Epithelial cell of prostate (primary cell): ENCODE results near the gene RNF19B.
"Not testable (repeated sequence)": the region's sequence is repeated elsewhere in the genome, so short reads cannot be mapped to it uniquely, and the experiment has no call there.

Experiments
- DNase-seq: peaks from one replicate; pipeline ENCODE4 v3.0.0-alpha.2; 2011; ENCODE audit warnings: low read depth, low spot score
- H3K27ac ChIP-seq: fragments of 450-650 bp; 2 replicates; pipeline ENCODE4 v1.5.1; 2017; ENCODE audit warnings: mild to moderate bottlenecking

Gene RNF19B

DNA sequence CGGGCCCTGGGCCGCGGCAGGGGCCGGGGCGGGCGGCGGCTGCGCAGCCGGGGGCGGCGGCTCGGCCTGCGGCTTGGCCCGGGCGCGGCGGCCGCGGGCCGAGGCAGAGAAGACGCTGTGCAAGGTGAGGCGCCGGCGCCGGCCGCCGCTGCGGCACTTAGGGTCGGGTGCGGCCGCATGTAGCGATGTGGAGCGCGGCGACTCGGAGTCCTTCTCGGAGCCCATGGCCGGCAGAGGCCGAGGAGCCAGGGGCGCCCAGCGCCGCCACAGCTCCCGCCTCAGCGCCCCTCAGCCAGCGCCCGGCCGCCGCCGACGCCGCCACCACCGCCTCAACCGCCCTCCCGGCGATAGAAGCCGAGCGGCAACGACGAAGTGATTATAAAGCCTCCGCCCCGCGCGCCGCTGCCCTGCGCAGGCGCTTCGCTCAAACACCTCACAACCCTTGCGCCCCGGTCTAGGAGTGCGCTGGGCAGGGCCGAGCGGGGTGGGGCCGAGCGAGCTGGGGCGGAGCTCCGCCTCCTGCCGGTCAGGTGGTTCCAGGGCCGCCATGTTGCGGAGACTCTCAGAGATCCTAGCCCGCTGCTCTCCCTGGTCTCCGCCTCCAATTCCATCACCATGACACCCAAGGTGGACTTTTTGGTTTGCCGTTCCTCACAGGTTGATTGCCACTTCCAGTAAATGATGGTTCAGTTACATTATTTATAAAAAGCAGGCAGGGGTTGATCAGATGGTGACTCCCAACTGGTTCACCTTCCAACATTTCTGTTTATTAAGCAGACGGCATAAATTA is at the start of gene RNF19B:
RNF19B (minus strand) TSS at position 349 of the 790 bp plus-strand sequence; CDS start at position 225, 124 bp downstream.
- DNase-seq: peak; percentile 86
- peak within 1 kb of the TSS; percentile 76 for H3K27ac ChIP-seq

- no peak for DNase-seq
- H3K27ac ChIP-seq: no peak overlapping the region
These were observed 49.2 kb upstream of the RNF19B start for GRCh38 chr1:33013791-33014190.

DNA sequence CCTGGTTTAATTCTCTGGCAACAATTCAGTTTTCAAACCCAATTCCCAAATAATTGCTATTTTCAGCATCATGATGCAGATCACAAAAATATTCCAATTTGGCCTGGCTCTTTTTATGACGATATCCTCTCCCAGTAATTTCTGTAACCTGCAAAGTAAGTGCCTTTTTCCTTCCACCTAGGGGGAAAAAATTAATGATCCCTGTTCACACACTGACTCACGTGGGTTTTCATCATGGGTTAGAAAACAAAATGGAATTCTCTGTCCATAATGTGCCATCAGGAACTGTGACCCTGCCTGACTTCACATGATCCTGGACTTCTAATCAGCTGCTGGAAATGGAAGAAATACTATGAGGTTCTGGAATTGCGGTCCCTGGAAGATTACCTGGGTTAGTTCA is 47.6 kb upstream of the RNF19B start:
- no peak for DNase-seq
- H3K27ac ChIP-seq: no peak overlapping the region

GRCh38 chr1:33010932-33011731 is 46.5 kb upstream of the RNF19B start:
- DNase-seq: no peak
- H3K27ac ChIP-seq: no peak overlapping the region

- peak overlapping the region; percentile 64 for H3K27ac ChIP-seq
- DNase-seq: no peak
These were observed 45.0 kb upstream of the RNF19B start for GRCh38 chr1:33009561-33009960.

DNA sequence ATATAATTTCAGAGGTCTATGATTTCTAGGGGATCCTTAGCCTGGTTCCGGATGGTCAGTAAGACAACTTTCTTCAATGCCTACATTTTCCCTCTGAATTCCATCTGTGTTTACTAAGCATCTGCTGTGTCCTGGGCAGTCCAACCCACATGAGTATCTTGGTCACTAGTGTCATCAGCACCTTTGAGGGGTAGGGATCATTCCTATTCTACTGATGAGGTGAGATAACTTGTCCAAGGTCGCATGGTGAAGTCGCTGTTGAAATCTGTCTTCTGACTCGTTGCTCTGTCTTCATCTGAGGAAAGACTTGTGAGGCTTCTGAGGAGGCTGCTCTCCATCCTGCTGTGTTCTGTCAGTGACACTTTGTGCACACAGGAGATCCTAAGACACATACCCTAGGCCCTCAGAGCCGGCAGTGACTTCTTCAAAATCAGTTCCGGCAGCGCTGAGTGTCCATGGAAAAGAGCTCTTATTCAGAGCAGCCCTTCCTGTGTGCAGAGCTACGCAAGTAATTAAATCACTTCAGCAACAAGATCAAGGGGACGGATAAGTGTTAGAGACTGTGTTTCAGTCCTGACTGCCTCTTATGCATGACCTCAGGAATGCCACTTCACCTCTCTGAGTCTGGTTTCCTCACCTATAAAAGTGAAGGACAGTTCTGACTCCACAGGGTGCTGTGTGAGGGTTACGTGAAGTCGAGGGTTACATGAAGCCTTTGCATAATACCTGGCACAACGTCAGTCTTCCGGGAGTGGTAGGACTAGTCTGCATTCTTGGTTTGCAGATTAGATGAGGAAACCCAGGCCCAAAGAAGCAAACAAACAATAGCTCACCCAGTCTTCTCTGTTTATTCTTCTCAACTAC is 43.7 kb upstream of the RNF19B start:
- peak; percentile 87 for DNase-seq
- H3K27ac ChIP-seq: peak overlapping the region; percentile 64

DNA sequence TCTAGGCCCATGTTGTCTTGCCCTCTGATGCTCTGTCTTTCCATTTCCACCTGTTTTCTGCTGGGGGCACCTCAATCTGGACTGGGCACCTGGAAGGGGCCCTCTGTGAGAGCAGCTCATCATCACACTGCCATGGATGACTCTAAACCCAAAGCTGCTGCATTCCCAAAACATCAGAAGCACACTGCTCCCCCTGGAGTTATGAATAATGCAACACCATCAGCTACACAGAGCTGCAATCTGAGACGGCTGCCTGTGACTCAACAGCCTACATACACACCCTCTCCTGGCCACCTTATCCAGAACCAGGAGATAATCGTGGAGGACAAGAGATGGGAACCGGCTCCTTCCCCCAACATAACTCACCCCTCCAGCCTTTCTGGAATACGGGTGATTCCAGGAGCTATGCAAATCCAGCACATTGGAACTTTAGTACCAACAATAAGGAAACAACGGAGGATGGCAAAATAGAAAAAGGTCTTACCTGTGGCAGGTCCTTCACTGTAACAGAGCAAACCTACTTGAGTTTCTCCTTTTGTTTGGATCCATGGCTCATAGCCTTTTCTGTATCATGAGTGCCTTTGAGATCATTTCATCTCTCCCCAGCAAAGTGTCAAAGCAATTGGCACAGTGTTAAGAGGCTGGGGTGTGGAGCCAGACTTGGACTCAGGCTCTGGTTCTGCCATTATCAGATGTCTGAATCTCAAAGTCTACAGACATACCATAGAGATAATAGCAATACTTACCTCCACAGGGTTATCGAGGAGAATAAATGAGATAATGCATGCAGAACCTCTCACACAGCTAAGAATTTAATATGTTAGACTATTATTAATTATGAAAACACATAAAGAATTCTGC is 42.8 kb upstream of the RNF19B start:
- no peak for DNase-seq
- H3K27ac ChIP-seq: peak overlapping the region; percentile 64

DNA sequence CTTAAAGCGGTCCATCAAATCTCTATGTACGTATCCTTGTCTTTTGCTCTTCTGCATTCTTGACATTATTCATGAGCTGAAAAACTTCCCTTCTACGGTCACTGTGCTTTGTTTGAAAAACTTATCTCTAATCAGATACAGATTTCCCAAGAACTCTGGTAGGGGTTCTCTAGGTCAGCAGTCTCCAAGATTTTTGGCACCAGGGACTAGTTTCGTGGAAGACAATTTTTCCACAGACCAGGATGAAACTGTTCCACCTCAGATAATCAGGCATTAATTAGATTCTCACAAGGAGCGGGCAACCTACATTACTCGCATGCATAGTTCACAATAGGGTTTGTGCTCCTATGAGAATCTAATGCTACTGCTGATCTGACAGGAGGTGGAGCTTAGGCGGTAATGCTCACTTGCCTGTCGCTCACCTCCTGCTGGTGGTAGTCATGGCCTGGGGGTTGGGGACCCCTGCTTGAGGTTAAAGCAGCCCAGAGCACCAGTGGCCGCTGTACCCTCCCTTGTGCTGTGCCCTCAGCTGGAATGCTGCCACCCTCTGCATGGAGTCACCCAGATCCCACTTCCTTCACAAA is 41.3 kb upstream of the RNF19B start:
- H3K27ac ChIP-seq: peak overlapping the region; percentile 80
- DNase-seq: no peak

DNA sequence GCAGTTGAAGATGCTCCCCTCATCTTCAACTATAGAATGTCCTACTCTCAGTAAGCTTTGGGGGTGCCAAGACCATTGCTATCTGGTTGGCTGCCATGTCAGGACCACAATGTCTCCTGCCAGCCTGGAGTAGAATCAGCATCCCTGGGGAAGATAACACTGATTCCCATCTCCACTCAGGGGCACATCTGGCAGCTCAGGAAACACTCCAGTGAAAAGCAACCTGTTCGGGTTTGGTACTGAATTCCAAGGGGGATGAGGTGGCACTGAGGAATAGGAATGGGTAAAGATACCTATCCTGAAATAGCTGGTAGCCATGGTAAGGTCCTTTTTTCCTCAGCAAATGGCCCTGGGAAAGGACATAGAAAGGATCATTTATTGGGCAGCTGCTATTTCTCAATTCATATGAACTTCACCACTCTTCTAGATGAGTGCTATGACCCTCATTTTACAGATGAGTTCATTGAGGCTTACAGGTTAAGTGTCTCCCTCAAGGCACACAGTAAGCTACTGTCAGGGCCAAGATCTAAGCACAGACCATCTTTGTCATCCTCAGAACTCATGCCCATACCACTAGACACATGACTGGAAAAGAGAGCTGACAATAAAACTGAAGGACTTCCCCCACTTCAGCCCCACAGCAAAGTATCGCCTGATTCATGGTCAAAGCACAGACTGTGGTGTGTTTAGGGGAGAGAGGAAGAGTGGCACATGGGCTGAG is 40.7 kb upstream of the RNF19B start:
- no peak for DNase-seq

GRCh38 chr1:33004613-33005012 is 40.0 kb upstream of the RNF19B start:
- peak; percentile 95 for DNase-seq
- H3K27ac ChIP-seq: peak overlapping the region; percentile 80

More for the DNA sequence above, 40.7 kb upstream of the RNF19B start:
- peak overlapping the region; percentile 80 for H3K27ac ChIP-seq

- H3K27ac ChIP-seq: peak overlapping the region; percentile 80
- DNase-seq: no peak
These were observed 39.0 kb upstream of the RNF19B start for GRCh38 chr1:33003657-33004056.

DNA sequence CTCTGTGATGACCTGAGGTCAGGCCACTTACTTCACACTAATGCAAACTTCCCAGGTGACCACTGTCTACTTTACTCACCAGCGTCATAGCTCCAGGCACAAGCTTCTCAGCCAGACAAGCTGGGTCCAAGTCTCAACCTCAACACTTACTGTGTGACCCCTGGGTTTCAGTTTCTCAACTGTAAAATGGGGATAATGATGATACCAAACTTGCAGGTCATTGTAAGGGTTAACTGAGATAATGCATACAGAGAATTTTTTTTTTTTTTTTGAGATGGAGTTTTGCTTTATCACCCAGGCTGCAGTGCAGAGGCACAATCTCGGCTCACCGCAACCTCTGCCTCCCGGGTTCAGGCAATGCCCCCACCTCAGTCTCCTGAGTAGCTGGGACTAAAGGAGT is 37.4 kb upstream of the RNF19B start:
- no peak for DNase-seq
- no peak overlapping the region for H3K27ac ChIP-seq

DNA sequence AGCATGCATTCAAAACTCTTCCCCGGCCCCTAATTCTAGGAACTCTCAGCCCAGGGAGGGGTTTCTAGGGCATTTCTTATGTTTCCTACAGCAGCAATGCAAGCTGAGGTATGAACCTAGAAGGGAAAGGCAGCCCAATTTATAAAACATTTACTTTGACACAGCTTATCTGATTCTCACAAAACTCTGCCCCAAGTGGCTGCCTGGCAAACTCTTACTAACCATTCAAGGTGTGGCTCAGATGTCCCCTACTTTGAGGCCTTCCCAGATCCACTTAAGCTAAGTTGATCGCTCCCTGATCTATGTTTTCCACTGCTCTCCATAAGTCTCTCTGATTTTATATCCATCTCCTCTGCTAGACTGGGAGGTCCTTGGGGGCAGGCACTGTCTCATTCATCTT is 36.7 kb upstream of the RNF19B start:
- no peak overlapping the region for H3K27ac ChIP-seq
- no peak for DNase-seq

DNA sequence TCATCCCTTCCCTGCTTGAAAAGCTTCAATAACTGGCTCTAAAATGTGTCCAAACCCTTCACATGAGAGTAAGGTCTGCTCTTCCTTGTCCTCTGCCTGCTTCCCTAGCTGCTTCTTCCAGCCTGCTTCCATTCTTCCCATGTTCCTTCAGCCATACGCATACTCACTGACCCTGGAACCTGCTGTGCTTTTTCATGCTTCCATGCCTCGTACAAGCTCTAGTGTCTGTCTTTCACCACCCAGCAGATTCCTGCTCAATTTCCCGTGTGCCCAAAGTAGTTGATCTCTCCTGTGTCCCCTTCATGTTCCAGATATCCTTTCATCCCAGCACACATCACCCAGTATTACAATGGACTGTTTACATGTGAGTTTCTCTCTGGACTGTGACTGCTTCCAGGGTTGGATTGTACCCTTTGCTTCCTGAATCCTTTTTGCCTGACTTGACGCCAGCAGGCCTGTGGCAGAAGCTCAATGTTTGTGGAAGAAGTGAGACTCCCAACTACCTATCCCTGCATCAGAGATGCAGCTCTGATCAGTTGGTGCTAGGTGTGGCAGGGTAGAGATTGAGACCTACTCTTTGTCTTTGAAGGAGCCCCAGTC is 35.9 kb upstream of the RNF19B start:
- no peak for DNase-seq
- no peak overlapping the region for H3K27ac ChIP-seq

DNA sequence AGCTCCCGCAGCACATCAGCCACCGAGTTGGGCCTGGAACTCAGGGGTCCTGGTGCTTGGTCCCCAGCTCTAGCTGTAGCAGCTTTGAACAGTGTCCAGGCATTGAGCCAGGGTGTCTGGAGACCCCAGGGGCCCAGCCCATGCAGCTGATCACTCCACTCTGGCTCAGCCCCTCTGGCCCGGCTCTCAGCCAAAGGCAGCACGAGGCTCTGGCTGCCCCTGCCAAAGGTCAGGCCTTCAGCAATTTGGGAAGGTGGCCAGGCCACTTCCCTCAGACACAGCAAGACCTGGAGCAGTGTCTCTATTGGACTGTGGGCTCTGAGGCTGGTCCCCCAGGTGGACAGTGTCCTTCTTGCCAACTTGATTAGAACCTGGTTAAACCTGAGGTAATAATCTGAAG is 34.4 kb upstream of the RNF19B start:
- DNase-seq: no peak
- no peak overlapping the region for H3K27ac ChIP-seq

- H3K27ac ChIP-seq: peak overlapping the region; percentile 31
- no peak for DNase-seq
These were observed 33.5 kb upstream of the RNF19B start for GRCh38 chr1:32998064-32998463.

DNA sequence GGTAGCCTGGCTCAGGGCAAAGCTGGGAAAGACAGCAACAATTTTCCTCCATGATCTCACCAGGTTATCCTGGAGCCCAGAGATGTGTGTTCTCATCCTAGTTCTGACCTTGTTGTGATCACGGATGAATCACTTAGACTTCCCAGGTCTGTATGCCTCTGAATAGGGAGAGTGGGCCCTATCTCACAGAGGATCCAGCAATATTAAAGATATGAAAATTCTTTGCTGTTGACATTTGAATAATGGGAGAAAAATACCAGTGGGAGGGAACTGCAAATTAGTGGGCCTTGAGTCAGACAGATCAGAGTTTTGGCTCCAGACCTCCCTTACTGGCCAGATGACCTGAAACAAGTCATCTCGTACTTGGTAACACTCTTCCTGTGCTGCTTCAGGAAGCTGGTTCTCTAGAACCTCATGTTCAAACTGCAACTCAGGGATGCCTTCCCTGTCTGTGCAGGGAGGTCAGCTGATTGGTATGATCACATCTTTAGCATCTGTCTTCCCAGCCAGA is 32.8 kb upstream of the RNF19B start:
- H3K27ac ChIP-seq: peak overlapping the region; percentile 31
- no peak for DNase-seq

DNA sequence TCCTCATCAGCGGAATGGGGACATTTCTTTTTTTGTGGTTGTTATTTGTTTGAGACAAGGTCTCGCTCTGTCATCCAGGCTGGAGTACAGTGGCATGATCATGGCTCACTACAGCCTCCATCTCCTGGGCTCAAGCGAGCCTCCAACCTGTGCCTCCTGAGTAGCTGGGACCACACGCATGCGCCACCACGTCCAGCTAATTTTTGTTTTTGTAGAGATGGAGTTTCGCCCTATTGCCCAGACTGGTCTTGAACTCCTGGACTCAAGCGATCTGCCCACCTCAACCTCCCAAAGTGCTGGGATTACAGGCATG is 28.7 kb upstream of the RNF19B start:
- DNase-seq: not testable (repeated sequence)
- H3K27ac ChIP-seq: peak overlapping the region; percentile 87
